Activated CD8-positive, alpha-beta memory T cell treated with anti-CD3 and anti-CD28 coated beads, Interleukin-2, amount 50 U/mL, for 4 hours (primary cell): ENCODE measurements around the gene TSPAN7.
A peak's percentile ranks its signal among the peaks of the same experiment; 100 is the strongest.

Source experiments
- DNase-seq: peaks from one replicate; pipeline ENCODE4 v3.0.0-alpha.2; 2020

The TSPAN7 gene, protein sequence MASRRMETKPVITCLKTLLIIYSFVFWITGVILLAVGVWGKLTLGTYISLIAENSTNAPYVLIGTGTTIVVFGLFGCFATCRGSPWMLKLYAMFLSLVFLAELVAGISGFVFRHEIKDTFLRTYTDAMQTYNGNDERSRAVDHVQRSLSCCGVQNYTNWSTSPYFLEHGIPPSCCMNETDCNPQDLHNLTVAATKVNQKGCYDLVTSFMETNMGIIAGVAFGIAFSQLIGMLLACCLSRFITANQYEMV

DNA sequence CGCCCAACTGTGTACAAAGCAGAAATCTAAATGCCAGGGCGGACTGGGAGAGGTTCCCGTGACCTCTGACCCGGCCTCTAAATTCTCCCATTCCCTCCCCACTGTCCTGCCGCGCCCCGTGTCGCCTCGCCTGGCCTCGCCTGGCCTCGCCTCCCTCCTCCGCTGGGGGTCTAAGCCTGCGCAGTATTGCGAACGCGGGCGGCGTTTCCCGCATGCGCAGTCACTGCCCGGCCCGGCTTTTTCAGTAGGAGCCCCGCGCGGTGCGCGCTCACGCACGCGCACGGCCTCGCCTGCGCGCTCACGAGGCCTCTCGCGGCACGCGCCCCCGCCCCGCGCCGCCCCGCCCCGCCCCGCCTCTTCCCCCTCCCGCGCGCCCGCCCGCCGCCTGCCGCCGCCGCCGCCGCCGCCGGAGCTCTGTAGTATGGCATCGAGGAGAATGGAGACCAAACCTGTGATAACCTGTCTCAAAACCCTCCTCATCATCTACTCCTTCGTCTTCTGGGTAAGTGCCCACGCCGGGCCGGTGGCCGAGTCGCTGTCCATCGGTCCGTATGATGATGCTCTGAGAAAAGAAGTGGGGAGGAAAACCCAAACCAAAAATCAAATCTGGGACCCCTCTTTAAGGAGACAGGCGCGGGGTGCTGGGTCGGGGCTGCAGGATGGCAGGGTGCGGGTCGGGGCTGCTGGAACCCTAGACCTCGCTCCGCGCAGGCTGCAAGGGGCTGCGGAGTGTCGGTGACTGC lies at the start of gene TSPAN7:
TSPAN7 (plus strand) TSS at position 417 of the 743 bp plus-strand sequence; CDS start at position 422, 5 bp downstream.
- DNase-seq, result peak; percentile 76

- no peak for DNase-seq
Measured at GRCh38 chrX:38513112-38513742, 48.1 kb upstream of the TSPAN7 start.

GRCh38 chrX:38514016-38514854 lies 47.1 kb upstream of the TSPAN7 start:
- DNase-seq, result no peak

DNA sequence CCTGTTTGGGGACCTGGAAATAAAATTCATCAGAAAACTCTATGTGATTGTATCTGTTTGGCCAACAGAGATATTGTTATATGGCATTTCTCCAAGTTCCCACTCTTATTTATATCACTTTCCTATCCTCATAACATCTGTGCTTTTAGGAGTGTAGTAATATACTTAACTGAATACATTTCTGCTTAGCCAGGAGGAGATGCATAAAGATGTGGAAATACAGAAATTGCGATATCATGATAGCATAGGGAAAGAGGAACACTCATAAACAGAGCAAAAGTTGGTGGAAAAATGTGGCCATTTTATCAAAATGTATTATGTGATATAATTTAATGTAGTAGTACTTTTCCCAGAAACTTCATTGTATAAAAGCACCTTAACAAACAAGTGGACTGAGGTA lies 46.1 kb upstream of the TSPAN7 start:
- DNase-seq, result no peak

- no peak for DNase-seq
Measured at GRCh38 chrX:38516196-38516774, 45.1 kb upstream of the TSPAN7 start.

- no peak for DNase-seq
Measured at GRCh38 chrX:38519651-38520050, 41.7 kb upstream of the TSPAN7 start.

DNA sequence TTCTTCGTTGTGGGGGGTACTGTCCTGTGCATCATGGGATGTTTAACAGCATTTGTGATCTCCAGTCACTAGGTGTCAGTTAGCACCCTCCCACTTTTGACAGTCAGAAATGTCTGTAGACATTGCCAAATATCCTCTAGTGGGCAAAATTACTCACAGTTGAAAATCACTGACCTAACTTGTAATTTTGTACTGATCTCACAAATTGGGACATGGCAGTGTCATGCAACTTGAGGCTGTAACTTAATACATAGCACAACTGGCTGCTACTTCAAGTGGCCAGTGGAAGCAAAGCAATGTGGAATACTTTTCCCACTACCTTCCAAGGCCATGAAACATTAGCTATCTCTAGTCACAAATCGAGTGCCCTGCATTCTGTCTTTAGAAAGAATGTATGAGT lies 23.2 kb upstream of the TSPAN7 start:
- no peak for DNase-seq

DNA sequence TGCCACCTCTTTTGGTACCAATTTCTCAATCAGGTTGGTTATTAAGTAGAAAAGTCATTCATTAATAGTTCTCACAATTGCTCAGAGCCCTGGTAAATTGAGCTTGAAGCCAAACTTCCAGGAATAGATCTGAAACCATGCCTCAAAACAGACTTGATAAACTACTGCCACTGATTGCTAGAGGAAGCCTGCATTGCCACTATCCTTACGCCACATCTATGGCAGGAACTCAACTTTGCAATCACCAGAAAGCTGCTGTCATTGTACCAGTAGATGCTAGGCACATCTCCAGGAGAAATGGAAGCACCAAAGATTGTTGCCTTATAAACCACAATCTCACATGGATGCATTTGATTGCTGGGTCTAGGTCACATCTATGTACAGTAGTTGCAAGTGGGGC lies 21.6 kb upstream of the TSPAN7 start:
- DNase-seq, result no peak

DNA sequence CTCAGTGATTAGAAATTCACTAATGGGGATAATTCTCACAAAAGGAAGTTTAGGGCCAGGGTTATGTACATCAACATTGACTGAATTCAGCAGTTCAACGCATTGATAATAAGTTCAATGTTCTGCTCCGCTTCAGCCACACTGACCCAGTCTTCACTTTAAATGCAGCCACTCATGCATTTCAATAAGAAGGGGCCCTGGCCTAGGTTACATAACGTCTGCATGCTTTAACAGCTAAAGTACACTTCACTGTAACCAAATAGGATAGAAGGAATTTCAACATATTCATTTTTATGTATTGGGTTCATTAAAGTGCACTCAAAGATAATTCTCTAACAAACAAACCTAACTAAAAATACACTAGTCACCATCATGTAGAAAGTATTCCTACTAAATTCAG lies 12.8 kb upstream of the TSPAN7 start:
- DNase-seq, result no peak

DNA sequence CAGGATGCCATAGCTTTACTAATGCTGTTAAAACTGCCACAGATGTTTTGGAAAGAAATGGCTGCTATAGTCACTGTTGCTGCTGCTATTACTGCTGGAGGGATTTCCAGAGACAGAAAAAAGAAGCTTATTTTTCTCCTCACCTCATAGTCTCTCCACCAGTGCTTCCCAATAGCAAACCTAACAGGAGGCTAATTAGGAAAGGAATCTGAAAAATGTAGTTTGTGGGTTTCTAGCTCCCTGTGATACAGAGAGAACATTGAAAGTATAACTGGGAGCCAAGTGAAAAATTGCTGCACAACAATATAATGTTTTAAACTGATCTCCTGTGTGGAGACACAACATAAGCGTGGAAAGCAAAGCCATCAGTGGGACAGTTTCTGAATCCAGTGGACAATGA lies 8.6 kb upstream of the TSPAN7 start:
- no peak for DNase-seq

DNA sequence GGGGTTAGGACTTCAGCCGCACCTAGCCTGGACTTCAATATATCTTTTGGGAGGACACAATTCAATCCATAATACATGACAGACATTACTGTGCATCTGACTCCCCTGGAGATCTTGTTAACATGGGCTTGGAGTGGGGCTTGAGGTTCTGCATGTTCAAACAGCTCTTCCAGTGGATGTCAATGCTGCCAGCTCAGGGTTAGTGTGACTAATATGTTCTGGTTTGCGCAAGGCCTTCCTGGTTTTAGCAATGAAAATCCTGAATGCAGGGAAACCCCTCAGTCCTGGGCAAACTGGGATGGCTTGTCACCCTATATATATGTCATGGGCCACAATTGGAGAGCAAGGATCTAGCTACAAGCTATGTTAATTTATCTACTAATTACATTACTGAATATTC lies 2.7 kb upstream of the TSPAN7 start:
- no peak for DNase-seq

- DNase-seq, result no peak
Measured at GRCh38 chrX:38560776-38561125, 591 bp upstream of the TSPAN7 start.

DNA sequence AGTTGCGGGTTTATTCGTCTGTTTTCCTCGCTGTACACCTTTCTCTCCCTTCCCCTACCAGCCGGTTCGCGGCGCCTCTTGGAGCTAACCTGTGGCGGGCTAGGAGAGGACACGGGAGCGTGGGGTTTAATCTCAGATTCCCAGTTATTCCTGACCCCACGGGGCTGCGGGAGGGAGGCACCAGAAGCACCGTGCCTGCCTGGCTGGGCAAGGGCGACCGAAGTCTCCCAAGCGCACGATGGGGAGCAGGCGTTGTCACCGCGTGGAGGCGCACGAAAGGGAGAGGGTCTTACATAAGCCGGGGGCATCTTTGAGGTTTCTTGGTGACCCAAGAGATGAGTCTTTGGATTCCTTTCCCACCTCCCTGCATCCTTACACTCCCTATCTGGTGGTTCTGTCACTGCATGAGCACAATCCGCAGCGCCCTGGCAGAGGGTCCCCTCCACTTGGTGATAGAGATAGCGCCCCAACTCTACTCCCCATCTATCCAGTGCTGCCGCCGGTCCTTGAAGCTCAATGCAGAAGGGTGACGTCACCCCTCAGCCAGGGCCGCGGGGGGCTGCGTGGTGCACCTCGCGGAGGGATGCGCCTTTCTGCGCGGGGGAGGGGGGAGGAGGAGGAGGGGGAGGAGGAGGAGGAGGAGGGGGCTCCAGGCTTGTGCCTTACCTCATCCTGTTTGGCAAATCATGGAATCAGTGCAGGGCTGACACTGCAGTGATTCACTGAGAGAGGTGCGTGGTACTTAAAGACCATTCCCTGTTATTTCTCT lies 793 bp downstream of the TSPAN7 start:
- DNase-seq, result peak; percentile 32

DNA sequence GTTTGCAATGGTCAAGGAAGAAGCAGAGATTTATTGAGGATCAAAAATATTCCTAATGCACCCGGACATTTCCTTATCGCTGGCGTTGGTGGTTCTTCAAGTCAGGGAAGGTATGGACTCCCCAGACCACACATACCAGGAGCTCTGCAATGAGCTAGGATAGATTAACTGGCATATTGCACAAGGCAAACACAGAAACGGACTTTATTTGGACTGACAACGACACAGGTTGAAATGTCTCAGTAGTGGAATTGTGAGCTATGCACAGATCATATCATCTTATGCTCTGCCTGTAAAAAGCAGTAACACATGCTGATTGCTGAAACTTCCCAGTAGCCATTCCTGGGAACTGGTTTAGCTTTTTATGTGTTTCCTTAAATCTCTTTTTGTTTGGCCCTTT lies 1.7 kb downstream of the TSPAN7 start:
- no peak for DNase-seq

GRCh38 chrX:38570396-38570795 lies 9.1 kb downstream of the TSPAN7 start:
- no peak for DNase-seq

- no peak for DNase-seq
Measured at GRCh38 chrX:38571058-38571457, 9.7 kb downstream of the TSPAN7 start.

GRCh38 chrX:38574858-38575257 lies 13.5 kb downstream of the TSPAN7 start:
- DNase-seq, result no peak

DNA sequence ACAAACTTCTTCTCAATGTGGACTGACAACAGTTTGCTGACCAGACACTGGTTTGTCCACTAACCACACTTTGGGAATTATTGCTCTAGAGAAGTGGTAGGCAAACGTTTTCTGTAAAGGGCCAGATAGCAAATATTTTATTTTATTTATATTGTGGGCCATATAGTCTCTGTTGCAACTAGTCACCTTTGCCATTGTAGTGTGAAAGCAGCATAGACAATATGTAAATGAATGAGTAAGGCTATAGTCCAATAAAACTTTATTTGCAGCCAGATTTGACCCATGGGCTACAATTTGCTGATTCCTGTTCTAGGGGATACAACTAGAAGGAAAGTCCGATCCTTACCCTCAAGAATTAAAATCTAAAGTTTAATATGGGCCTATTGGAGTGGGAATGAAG lies 14.5 kb downstream of the TSPAN7 start:
- DNase-seq, result no peak

GRCh38 chrX:38577738-38578137 lies 16.4 kb downstream of the TSPAN7 start:
- no peak for DNase-seq

DNA sequence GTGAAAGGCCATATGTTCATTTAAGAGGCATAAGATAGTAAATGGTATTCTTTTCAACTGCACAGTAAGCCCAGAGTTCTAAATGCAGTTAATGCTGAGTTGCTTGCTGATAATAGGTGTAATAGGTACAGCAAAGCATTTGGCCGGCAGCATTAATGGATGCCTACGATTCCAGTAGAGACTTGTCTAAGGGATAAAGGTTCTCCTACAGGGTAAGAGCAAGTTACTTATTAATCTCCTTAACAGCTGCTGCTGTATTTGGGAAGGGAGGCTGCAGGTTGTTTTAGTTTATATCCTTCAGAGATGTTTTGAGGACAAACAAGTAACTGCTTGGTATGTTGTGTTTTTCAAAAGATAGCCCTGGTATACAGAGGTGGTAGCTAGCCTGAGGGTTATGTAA lies 16.8 kb downstream of the TSPAN7 start:
- DNase-seq, result no peak

GRCh38 chrX:38583181-38583580 lies 21.8 kb downstream of the TSPAN7 start:
- no peak for DNase-seq

DNA sequence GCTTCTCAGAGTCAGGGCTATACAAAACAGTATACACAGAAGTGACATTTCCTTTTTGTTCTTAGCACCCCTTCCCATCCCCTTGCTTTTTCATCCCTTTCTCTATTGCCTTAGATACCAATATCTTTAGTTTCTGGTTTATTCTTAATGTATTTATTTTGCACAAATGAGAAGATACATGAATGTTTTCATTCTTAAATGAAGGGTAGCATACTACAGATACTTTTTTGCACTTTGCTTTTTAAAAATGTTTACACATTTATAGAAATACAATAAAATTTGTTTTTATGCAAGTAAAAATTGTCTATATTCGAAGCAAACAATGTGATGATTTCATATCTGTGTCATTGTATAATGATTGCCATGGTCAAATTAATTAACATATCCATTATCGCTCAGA lies 33.1 kb downstream of the TSPAN7 start:
- DNase-seq, result no peak
